ENCODE data around the gene ITGB3BP.
A peak's percentile ranks its signal among the peaks of the same experiment; 100 is the strongest.

Gene ITGB3BP

DNA sequence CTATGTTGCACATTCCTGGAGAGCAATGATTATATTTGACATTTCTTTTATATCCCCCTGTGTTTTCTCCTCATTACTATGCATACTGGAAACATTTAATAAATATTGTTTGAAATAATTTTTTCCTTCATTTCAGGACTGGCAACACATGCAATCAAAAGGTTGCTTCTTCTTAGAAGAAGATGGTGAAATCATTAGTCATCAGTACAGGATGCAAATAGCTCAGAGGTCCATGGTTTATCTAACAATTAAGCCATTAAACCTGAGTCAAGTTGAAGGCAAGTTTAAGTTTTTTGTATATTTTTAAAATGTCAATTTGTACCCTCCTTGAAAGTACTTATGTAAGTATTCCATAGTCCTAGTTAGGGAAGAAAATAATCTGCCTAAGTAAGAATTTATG is 22.8 kb upstream of the ITGB3BP start:
- Histone ChIP-seq H3K4me1 (ENCODE audit: insufficient read depth, low read length) (no peaks in the 10 kb centered on the region), H3K9ac (ENCODE audit: low read depth, low read length) (no peak overlapping the region), H3K4me3 (ENCODE audit: low read length) (no peak overlapping the region), H3K27me3 (ENCODE audit: insufficient read depth, low read length) (no peaks in the 10 kb centered on the region), H3K36me3 (ENCODE audit: insufficient read depth, low read depth, low read length) (no peaks in the 10 kb centered on the region), H3K9me3 (ENCODE audit: insufficient read depth, low read depth, low read length) (no peaks in the 10 kb centered on the region), H3K27ac (ENCODE audit: low read length) (no peak overlapping the region)

GRCh38 chr1:63537940-63538339 is 14.9 kb upstream of the ITGB3BP start:
- Histone ChIP-seq H3K36me3 (ENCODE audit: insufficient read depth, low read depth, low read length) (peaks cover under 1% of the 10 kb centered on the region; the same call in 1 of the 2 replicates), H3K4me1 (ENCODE audit: insufficient read depth, low read length) (peaks cover 12% of the 10 kb centered on the region), H3K27ac (ENCODE audit: low read length) (no peak overlapping the region), H3K27me3 (ENCODE audit: insufficient read depth, low read length) (no peaks in the 10 kb centered on the region), H3K4me3 (ENCODE audit: low read length) (no peak overlapping the region), H3K9me3 (ENCODE audit: insufficient read depth, low read depth, low read length) (no peaks in the 10 kb centered on the region), H3K9ac (ENCODE audit: low read depth, low read length) (no peak overlapping the region)

DNA sequence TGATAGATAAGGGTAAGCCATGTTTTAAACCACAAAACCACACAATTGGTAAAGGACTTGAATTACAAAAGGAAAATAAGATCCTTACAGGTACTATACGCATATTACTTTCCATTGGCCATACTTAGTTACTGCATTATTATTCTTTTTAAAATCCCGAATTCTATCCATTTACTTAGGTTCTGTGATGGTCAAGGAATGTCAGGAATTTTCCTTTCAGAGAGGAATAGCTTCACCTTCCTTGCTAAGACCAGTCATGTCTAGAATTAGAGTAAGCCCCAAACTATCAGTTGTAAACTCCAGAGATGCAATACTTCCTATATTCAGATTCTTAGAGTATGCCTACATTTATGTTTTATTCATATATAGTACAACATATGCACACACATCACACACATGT is 14.0 kb upstream of the ITGB3BP start:
- no peaks in the 10 kb centered on the region for H3K27me3 ChIP-seq (ENCODE audit: insufficient read depth, low read length)
- H3K9me3 ChIP-seq (ENCODE audit: insufficient read depth, low read depth, low read length), result no peaks in the 10 kb centered on the region
- H3K4me1 ChIP-seq (ENCODE audit: insufficient read depth, low read length), result peaks cover 12% of the 10 kb centered on the region
- H3K27ac ChIP-seq (ENCODE audit: low read length), result no peak overlapping the region
- no peak overlapping the region; the same call in 1 of the 2 replicates for H3K4me3 ChIP-seq (ENCODE audit: low read length)
- no peak overlapping the region for H3K9ac ChIP-seq (ENCODE audit: low read depth, low read length)
- H3K36me3 ChIP-seq (ENCODE audit: insufficient read depth, low read depth, low read length), result peaks cover 5% of the 10 kb centered on the region; the same call in 1 of the 2 replicates

DNA sequence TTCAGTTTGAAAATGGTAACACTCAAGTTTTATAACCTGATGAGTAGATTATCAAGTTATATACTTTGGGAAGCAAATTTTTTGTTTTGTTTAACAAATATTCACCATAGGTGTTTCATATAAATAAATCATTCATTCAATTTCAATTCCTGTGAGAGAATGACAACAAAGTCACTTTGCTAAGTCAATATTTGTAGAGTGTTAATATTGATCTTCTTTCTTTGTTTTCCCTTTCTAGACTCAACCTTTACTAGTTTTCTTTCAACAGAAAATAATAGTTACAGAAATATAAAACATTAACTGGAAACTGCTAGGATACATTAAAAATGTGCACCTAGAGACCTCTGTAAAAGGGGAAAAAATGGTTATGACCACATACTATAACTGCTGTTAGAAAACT is 11.4 kb upstream of the ITGB3BP start:
- H3K27me3 ChIP-seq (ENCODE audit: insufficient read depth, low read length), result no peaks in the 10 kb centered on the region
- no peak overlapping the region for H3K27ac ChIP-seq (ENCODE audit: low read length)
- no peak overlapping the region for H3K9ac ChIP-seq (ENCODE audit: low read depth, low read length)
- H3K4me3 ChIP-seq (ENCODE audit: low read length), result no peak overlapping the region
- H3K36me3 ChIP-seq (ENCODE audit: insufficient read depth, low read depth, low read length), result peaks cover 5% of the 10 kb centered on the region; the same call in 1 of the 2 replicates
- H3K9me3 ChIP-seq (ENCODE audit: insufficient read depth, low read depth, low read length), result no peaks in the 10 kb centered on the region
- H3K4me1 ChIP-seq (ENCODE audit: insufficient read depth, low read length), result peaks cover 12% of the 10 kb centered on the region

- H3K4me1 ChIP-seq (ENCODE audit: insufficient read depth, low read length), result peaks cover 12% of the 10 kb centered on the region
- no peaks in the 10 kb centered on the region for H3K9me3 ChIP-seq (ENCODE audit: insufficient read depth, low read depth, low read length)
- H3K27me3 ChIP-seq (ENCODE audit: insufficient read depth, low read length), result no peaks in the 10 kb centered on the region
- H3K36me3 ChIP-seq (ENCODE audit: insufficient read depth, low read depth, low read length), result peaks cover 5% of the 10 kb centered on the region; the same call in 1 of the 2 replicates
- H3K9ac ChIP-seq (ENCODE audit: low read depth, low read length), result no peak overlapping the region
- no peak overlapping the region for H3K4me3 ChIP-seq (ENCODE audit: low read length)
- no peak overlapping the region for H3K27ac ChIP-seq (ENCODE audit: low read length)
These were observed 10.9 kb upstream of the ITGB3BP start for GRCh38 chr1:63533931-63534330.

DNA sequence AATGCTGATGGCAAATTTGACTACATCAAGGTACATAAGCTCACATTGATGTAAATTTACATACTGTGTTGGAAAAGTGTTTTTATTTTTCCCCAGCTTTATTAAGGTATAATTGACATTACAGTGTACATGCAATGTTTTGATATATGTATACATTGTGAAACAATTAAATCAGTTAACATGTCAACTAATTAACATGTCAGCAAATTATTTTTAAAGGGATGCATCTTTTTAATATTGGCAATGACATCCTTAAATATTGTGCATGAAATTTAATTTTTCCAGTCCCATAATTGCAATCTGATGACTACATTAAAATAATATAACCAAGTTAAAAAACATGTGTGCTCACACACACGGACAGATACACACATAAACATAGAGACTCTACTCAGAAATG is 9.7 kb upstream of the ITGB3BP start:
- H3K36me3 ChIP-seq (ENCODE audit: insufficient read depth, low read depth, low read length), result peaks cover 5% of the 10 kb centered on the region; the same call in 1 of the 2 replicates

GRCh38 chr1:63524201-63524600 is 1.2 kb upstream of the ITGB3BP start:
- H3K27ac ChIP-seq (ENCODE audit: low read length), result no peak overlapping the region
- no peaks in the 10 kb centered on the region for H3K9me3 ChIP-seq (ENCODE audit: insufficient read depth, low read depth, low read length)
- H3K36me3 ChIP-seq (ENCODE audit: insufficient read depth, low read depth, low read length), result no peaks in the 10 kb centered on the region
- peak overlapping the region; percentile 96 for H3K4me3 ChIP-seq (ENCODE audit: low read length)
- peak overlapping the region; percentile 87; the same call in 1 of the 2 replicates for H3K9ac ChIP-seq (ENCODE audit: low read depth, low read length)
- H3K27me3 ChIP-seq (ENCODE audit: insufficient read depth, low read length), result no peaks in the 10 kb centered on the region
- peaks cover 4% of the 10 kb centered on the region; the same call in 1 of the 2 replicates for H3K4me1 ChIP-seq (ENCODE audit: insufficient read depth, low read length)

More for the DNA sequence above, 9.7 kb upstream of the ITGB3BP start:
- Histone ChIP-seq H3K9ac (ENCODE audit: low read depth, low read length) (no peak overlapping the region), H3K27ac (ENCODE audit: low read length) (no peak overlapping the region), H3K4me1 (ENCODE audit: insufficient read depth, low read length) (peaks cover 12% of the 10 kb centered on the region), H3K4me3 (ENCODE audit: low read length) (no peak overlapping the region), H3K27me3 (ENCODE audit: insufficient read depth, low read length) (no peaks in the 10 kb centered on the region), H3K9me3 (ENCODE audit: insufficient read depth, low read depth, low read length) (no peaks in the 10 kb centered on the region)

DNA sequence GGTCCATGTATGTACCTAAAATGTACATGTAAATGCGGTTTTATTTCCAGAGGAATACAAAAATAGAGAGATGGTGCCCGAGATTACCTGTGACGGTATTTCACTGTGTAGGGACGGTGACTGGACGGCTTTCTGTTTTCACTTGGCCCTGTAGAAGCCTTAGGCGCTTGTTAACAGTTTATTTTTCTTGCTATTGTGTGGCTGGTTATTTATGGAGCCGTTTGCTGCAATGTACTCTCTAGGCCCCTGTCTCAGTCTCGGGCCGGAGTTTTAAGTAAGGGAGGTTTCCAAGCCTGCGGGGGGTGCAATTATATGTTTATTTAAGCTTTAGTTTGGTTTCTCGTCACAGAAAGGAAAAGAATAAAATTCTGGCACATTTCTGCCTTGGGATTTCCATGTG is 713 bp upstream of the ITGB3BP start:
- H3K9ac ChIP-seq (ENCODE audit: low read depth, low read length), result peak overlapping the region; percentile 87; the same call in 1 of the 2 replicates
- H3K4me1 ChIP-seq (ENCODE audit: insufficient read depth, low read length), result peaks cover 4% of the 10 kb centered on the region; the same call in 1 of the 2 replicates
- peak overlapping the region; percentile 96 for H3K4me3 ChIP-seq (ENCODE audit: low read length)
- H3K27me3 ChIP-seq (ENCODE audit: insufficient read depth, low read length), result no peaks in the 10 kb centered on the region
- H3K9me3 ChIP-seq (ENCODE audit: insufficient read depth, low read depth, low read length), result no peaks in the 10 kb centered on the region
- H3K27ac ChIP-seq (ENCODE audit: low read length), result no peak overlapping the region
- H3K36me3 ChIP-seq (ENCODE audit: insufficient read depth, low read depth, low read length), result no peaks in the 10 kb centered on the region

GRCh38 chr1:63516629-63517028 is 6.4 kb downstream of the ITGB3BP start:
- Histone ChIP-seq H3K27ac (ENCODE audit: low read length) (no peak overlapping the region), H3K4me1 (ENCODE audit: insufficient read depth, low read length) (no peaks in the 10 kb centered on the region), H3K9me3 (ENCODE audit: insufficient read depth, low read depth, low read length) (no peaks in the 10 kb centered on the region), H3K9ac (ENCODE audit: low read depth, low read length) (no peak overlapping the region), H3K27me3 (ENCODE audit: insufficient read depth, low read length) (no peaks in the 10 kb centered on the region), H3K36me3 (ENCODE audit: insufficient read depth, low read depth, low read length) (no peaks in the 10 kb centered on the region), H3K4me3 (ENCODE audit: low read length) (no peak overlapping the region)

DNA sequence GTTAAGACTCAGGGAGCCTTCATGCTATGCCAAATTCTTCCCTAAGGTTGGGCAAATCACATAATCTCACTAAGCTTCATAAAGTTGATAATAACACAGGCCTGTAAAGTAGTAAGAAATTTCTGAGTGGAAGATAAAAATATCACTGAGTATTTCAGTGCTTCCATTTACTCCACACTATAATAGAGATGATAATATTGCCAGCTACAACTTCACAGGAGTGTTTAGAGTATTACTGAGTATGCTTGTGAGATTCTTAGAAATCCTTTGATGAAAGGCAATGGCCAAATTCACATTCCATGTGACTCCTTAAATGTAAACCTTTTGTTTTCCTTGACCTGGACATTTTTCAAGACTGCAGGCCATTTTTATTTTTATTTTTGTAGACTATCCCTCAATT is 10.4 kb downstream of the ITGB3BP start:
- Histone ChIP-seq H3K9ac (ENCODE audit: low read depth, low read length) (no peak overlapping the region), H3K27me3 (ENCODE audit: insufficient read depth, low read length) (no peaks in the 10 kb centered on the region), H3K36me3 (ENCODE audit: insufficient read depth, low read depth, low read length) (peaks cover 5% of the 10 kb centered on the region; the same call in 1 of the 2 replicates), H3K4me1 (ENCODE audit: insufficient read depth, low read length) (no peaks in the 10 kb centered on the region), H3K9me3 (ENCODE audit: insufficient read depth, low read depth, low read length) (no peaks in the 10 kb centered on the region), H3K27ac (ENCODE audit: low read length) (no peak overlapping the region), H3K4me3 (ENCODE audit: low read length) (no peak overlapping the region)

GRCh38 chr1:63509718-63510117 is 13.3 kb downstream of the ITGB3BP start:
- H3K9me3 ChIP-seq (ENCODE audit: insufficient read depth, low read depth, low read length), result no peaks in the 10 kb centered on the region
- H3K4me1 ChIP-seq (ENCODE audit: insufficient read depth, low read length), result no peaks in the 10 kb centered on the region
- H3K27ac ChIP-seq (ENCODE audit: low read length), result no peak overlapping the region
- H3K4me3 ChIP-seq (ENCODE audit: low read length), result no peak overlapping the region
- no peaks in the 10 kb centered on the region for H3K27me3 ChIP-seq (ENCODE audit: insufficient read depth, low read length)
- H3K36me3 ChIP-seq (ENCODE audit: insufficient read depth, low read depth, low read length), result peaks cover 20% of the 10 kb centered on the region; the same call in 1 of the 2 replicates
- no peak overlapping the region for H3K9ac ChIP-seq (ENCODE audit: low read depth, low read length)

DNA sequence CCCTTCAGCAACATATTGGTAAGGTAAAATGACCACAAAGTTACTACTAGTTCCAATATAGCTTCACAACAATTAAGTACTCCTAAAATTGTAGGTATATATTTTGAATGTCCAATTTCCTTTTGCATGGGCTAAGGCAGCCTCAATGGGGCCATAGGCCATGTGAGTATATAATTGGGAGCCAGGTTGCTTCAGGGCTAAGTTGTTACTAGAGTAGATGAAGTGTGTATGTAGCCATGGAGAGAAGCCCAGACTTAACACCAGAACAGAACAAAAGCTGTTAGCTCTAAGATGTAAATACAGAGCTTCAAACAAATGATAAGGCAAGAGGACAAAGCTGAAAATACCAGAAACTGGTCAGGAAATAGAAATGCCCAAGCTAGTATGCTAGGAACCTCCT is 16.2 kb downstream of the ITGB3BP start:
- no peak overlapping the region for H3K27ac ChIP-seq (ENCODE audit: low read length)
- H3K4me1 ChIP-seq (ENCODE audit: insufficient read depth, low read length), result no peaks in the 10 kb centered on the region
- H3K9me3 ChIP-seq (ENCODE audit: insufficient read depth, low read depth, low read length), result no peaks in the 10 kb centered on the region
- H3K9ac ChIP-seq (ENCODE audit: low read depth, low read length), result no peak overlapping the region
- H3K36me3 ChIP-seq (ENCODE audit: insufficient read depth, low read depth, low read length), result peaks cover 20% of the 10 kb centered on the region; the same call in 1 of the 2 replicates
- no peak overlapping the region for H3K4me3 ChIP-seq (ENCODE audit: low read length)
- H3K27me3 ChIP-seq (ENCODE audit: insufficient read depth, low read length), result no peaks in the 10 kb centered on the region
